Esophagus mucosa (tissue), 1 donor: ENCODE data around the gene SLC16A10. TPM values are rescaled to one million over a fixed set of nuclear protein-coding genes. Genes with fewer than 3 reads are reported as not detected.
"Not testable (repeated sequence)": the region's sequence is repeated elsewhere in the genome, so short reads cannot be mapped to it uniquely, and the experiment has no call there.

Experiments
- ATAC-seq: fragments of 200-7000 bp; cut with Tn5 transposase; one replicate; pipeline ENCODE4 v1.9.1; 2020
- total RNA-seq: library from RNA; stranded (reverse); gene quantifications from one replicate; pipeline ENCODE4 v1.2.4, GENCODE V29; 2023
- donor health status: DM: yes; HTN: yes; CAD: no.

The SLC16A10 gene, protein sequence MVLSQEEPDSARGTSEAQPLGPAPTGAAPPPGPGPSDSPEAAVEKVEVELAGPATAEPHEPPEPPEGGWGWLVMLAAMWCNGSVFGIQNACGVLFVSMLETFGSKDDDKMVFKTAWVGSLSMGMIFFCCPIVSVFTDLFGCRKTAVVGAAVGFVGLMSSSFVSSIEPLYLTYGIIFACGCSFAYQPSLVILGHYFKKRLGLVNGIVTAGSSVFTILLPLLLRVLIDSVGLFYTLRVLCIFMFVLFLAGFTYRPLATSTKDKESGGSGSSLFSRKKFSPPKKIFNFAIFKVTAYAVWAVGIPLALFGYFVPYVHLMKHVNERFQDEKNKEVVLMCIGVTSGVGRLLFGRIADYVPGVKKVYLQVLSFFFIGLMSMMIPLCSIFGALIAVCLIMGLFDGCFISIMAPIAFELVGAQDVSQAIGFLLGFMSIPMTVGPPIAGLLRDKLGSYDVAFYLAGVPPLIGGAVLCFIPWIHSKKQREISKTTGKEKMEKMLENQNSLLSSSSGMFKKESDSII
- total RNA-seq: 0.24 TPM

GRCh38 chr6:111087106-111087835 lies at the start of gene SLC16A10:
Gene SLC16A10, plus strand, starts transcription at chr6:111087503. Its CDS starts 250 bp downstream, at chr6:111087753.
- peak; percentile 59 for ATAC-seq

- ATAC-seq: no peak
Observed at GRCh38 chr6:111038534-111039252, 48.6 kb upstream of the SLC16A10 start.

- ATAC-seq: no peak
Observed at GRCh38 chr6:111041917-111042316, 45.4 kb upstream of the SLC16A10 start.

GRCh38 chr6:111047244-111047643 lies 40.1 kb upstream of the SLC16A10 start:
- no peak for ATAC-seq

DNA sequence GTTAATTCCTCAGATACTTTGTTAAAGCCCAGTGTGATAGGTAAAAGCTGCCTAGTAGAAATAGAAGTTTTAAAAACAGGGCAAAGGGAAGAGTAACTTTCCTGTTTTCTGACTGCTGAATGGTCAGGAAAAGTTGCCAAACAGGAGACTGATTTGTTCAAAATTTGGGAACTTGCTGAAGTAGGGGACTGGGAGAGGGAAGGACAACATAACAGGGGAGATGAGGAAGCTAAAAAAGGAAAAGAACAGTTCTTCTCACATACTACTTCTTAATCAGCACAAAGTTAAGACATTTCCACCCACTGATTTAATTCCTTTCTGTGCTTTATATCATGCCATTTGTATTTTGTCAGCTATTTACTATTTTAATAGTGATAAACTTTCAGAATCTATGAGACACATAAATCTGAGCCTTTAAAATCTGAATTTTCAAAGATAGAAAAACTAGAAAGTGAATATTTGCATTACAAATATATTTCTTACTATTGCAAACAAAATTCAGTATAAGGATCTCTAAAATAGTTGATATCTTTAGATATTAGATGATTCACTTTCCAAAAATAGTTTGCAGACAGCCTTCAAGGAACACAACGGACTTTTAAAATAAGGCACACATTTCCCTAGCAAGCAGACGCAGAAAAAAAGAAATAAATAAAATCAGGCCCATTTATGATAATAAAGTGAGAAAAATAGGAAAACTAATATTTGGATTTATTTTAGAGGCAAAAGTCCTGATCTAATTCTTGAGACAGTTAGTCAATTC lies 36.9 kb upstream of the SLC16A10 start:
- no peak for ATAC-seq

- ATAC-seq: no peak
Observed at GRCh38 chr6:111052171-111052570, 35.1 kb upstream of the SLC16A10 start.

DNA sequence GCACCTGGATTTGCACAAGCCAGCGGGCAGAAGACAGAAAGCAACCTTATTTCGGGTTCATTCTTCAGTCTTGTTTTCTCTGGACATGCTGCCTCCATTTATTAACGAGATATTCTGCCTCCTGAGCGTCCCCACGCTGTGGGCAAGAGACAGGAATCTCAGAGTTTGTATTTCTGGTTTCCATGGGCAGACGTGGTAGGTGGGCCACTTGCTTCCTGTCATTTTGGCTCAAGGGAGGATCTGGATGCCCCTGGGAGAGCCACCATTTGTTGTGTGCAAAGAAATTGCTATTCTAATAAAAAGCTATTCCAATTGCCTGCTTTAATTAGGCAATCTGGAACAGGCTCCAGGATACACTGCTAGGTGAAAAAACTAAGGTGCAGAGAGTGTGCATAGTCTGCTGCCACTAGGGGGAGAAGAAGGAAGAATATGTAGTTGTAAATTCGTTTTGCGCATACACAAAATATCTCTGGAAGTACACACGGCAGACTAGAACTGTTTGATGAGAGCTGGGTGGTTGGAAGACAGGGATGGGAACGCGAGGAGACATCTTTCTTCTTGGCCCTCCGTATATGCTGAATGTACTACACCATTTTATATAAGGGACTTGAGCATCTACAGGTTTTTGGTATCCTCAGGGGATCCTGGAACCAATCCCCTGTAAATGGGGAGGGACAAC lies 30.1 kb upstream of the SLC16A10 start:
- peak; percentile 68 for ATAC-seq

GRCh38 chr6:111061508-111061907 lies 25.8 kb upstream of the SLC16A10 start:
- ATAC-seq: no peak

- not testable (repeated sequence) for ATAC-seq
Observed at GRCh38 chr6:111061985-111062384, 25.3 kb upstream of the SLC16A10 start.

DNA sequence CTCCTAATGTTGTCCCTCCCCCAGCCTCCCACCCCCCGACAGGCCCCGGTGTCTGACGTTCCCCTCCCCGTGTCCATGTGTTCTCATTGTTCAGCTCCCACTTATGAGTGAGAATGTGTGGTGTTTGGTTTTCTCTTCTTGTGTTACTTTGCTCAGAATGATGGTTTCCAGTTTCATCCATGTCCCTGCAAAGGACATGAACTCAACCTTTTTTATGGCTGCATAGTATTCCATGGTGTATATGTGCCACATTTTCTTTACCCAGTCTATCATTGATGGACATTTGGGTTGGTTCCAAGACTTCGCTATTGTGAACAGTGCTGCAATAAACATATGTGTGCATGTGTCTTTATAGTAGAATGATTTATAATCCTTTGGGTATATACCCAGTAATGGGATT lies 24.4 kb upstream of the SLC16A10 start:
- not testable (repeated sequence) for ATAC-seq

- no peak for ATAC-seq
Observed at GRCh38 chr6:111068109-111068865, 19.0 kb upstream of the SLC16A10 start.

DNA sequence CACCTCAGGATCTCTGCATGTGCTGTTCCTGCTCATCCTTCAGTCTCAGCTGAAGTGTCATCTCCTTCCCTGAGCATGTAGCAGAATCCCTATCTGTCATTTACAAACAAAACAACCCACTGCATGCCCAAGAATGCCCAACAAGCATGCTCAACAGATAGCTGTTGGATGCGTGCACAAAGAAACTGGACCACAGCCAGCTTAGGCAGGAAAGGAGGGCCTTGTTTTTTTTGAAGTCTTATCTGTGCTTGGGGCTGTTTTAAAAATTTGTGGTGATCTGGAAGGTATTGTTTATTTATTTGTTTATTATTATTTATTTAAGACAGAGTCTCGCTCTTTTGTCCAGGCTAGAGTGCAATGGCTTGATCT lies 18.5 kb upstream of the SLC16A10 start:
- ATAC-seq: no peak

DNA sequence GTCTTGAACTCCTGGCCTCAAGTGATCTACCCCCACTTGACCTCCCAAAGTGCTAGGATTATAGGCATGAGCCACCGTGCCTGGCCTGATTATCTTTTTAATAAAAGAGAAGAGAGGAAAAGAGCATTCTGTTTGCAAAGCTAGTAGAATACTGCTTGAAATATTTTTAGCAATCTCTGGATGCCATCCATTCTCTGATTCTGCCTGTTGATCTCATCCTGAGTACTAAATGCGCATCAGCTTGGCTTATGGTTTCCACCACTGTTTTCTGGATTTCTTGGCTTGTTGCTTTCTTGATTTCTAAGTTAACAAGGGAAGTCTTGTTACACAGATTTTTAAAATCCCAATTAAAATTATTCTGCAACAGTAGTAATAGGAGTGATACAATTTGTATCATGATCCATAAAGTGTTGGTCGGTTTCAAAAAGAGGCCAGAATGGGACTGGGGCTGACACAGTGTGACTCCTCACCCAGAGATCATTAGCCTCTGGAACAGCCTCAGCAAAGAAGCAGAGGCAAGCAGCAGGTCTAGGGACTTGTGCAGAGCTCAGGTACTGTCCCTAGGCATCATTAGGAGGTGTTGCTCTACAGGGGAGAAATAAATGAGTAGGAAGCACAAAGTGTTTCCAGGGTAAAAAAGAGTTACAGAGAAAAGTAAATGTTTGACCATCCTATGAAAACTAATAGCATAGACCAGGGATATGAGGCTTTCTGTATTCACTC lies 17.8 kb upstream of the SLC16A10 start:
- ATAC-seq: no peak

DNA sequence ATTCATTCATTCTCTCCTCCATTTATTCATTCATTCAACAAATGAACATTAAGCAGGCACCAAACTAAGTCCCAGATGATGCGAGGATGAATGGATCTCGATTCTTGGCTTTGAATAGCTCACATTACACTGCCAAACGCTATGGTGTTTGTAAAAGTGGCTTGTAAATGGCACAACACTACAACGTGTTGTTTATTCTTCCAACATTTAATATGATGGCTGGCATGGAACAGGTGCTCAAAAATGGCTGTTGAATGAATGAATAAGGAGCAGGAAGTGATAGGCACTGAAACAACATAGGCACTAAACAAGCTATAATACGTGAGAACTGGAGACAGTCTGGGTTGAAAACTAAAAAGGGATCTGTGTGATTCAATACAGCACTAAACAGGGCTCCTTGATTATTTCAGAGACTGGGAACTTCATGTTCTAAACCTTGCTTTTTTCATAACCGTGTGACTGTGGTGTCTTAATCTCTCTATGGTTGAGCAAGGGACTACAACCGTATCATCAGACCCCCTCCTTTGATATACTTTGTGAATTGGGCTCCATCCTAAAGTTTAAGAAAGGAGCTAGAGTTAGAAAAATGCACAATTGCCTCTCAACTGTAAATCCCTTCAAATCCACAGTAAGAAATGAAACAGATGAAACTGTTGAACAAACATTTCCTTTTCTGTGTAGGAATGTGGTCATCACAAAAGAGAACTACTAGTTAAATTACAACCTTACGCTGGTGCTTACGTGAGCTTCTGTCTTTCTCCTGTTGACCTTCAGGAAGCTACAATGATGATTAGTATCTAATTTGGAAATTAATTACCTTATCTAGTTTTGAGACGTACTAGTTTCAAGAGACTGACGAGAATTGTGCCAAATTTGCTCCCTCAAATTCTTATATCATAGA lies 16.9 kb upstream of the SLC16A10 start:
- ATAC-seq: no peak

DNA sequence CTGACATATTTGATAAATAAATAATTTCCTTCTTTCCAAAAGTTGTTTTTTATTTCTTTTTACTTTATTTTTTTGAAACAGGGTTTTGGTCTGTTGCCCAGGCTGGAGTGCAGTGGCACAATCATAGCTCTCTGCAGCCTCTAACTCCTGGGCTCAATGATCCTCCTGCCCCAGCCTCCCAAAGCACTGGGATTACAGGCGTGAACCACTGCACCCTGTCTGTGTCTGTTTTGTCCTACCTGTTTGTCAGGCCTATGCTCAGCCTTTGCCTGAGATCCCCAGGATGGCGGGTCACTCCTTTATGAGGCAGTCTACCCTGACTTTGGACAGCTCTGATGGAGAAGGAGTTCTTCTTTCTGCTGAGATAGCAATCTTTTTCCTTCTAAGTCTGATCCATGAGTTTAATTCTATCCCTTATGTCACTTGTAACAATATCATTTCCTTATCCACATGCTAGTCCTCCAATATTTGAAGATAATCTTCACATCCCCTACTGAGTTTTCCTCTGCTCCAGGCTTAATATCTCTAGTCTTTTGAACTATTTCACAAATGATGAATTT lies 14.4 kb upstream of the SLC16A10 start:
- no peak for ATAC-seq

GRCh38 chr6:111074311-111074710 lies 13.0 kb upstream of the SLC16A10 start:
- ATAC-seq: no peak

GRCh38 chr6:111076024-111076695 lies 11.1 kb upstream of the SLC16A10 start:
- ATAC-seq: peak; percentile 45

DNA sequence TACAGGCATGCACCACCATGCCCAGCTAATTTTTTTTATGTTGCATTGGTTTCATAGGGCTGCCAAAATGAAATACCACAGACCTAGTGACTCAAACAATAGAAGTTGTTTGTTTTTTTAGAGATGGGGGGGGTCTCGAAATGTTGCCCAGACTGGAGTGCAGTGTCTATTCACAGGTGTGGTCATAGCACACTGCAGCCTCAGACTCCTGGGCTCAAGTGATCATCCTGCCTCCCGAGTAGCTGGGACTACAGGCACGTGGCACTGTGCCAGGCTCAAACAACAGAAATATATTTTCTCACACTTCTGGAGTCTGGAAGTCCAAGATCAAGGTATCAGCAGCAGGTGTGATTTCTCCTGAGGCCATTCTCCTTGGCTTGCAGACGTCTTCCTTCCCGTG lies 6.6 kb upstream of the SLC16A10 start:
- no peak for ATAC-seq
